ENCODE results near the gene NUTF2.
"Not testable (repeated sequence)": the region's sequence is repeated elsewhere in the genome, so short reads cannot be mapped to it uniquely, and the experiment has no call there.

NUTF2 gene

GRCh38 chr16:67846320-67847063 is at the start of gene NUTF2:
TSS of gene NUTF2 (plus strand) at chr16:67846933. CDS start at chr16:67865131, 18,198 bp downstream.
- peak; percentile 93 for DNase-seq (ENCODE audit: low read depth)

DNA sequence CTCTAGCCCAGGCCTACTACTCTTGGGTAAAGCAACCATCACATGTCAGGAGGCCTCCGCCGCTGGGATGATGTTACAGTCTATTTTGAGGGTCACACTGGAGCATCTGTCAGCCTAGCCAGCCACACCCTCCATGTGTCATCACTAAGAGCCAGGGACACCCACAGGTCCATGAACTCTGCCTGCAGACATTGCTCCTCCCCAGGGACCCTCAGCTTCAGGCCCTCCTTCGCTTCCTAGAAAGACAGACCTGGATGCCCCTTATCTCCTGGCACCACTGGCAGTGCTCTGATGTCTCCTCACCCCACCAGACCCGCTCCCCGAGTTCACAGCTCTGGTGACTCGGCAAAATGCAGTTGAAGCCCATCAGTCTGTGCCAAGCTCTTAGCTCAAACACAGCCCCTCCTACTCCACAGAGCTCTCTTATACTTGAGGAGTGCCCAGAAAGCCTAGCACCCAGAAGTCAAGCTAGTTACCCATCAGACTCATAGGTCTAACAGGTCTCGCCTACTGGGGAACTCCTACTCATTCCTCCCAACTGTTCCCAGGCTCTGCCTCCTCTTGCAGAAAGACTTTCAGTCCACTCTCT is 46.3 kb upstream of the NUTF2 start:
- no peak for DNase-seq (ENCODE audit: low read depth)

DNA sequence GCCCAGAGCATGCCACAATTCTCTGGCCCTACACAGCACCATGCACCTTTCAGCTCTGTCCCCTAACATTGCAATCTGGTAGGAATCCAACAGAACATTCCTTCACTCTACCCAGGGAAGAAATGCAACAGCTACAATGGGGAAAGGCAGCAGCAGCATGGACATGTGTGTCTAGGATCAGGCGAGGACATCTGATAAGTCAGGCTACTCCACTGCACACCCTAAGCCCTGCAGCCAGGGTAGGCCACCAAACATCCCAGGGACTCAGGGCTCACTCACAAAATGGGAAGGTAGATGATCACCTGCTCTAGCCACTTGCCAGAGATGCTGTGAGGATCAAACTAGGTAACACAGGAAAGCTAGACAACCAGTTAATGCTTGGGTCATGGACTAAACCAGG is 45.5 kb upstream of the NUTF2 start:
- DNase-seq (ENCODE audit: low read depth): no peak

GRCh38 chr16:67801883-67802282 is 44.9 kb upstream of the NUTF2 start:
- no peak for DNase-seq (ENCODE audit: low read depth)

GRCh38 chr16:67803894-67804293 is 42.8 kb upstream of the NUTF2 start:
- DNase-seq (ENCODE audit: low read depth): no peak

DNA sequence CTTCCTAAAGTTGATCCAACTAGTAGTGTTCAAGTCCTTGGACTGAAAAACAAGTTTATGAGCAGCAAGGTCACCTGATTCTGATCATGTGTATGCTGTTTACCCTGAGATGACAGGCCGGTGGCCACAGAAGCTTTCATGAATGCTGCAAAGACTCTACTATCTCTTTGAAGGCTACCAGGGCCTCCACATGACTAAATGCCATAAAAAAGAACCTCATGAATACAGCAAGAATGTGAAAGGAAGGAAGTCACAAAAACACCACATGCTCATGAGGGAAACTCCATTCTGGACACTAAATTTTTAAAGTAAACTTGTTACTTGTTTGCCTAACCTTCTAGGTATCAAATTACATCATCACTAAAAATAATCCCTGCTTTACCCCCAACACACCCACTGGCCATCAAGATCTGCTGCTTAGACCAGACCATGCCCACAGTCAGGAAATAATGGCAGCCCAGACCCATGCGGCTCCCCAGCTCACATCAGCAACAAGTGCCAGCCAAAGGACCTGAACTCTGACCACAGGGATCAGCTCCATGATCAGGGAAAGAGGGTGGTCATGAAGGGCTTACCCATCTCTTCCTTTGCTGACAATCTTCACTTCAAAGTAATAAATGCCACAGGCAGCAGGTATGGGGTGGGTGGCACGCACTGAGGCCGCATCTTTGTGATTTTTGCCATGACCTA is 41.7 kb upstream of the NUTF2 start:
- DNase-seq (ENCODE audit: low read depth): no peak

GRCh38 chr16:67805718-67806427 is 40.9 kb upstream of the NUTF2 start:
- DNase-seq (ENCODE audit: low read depth): no peak

DNA sequence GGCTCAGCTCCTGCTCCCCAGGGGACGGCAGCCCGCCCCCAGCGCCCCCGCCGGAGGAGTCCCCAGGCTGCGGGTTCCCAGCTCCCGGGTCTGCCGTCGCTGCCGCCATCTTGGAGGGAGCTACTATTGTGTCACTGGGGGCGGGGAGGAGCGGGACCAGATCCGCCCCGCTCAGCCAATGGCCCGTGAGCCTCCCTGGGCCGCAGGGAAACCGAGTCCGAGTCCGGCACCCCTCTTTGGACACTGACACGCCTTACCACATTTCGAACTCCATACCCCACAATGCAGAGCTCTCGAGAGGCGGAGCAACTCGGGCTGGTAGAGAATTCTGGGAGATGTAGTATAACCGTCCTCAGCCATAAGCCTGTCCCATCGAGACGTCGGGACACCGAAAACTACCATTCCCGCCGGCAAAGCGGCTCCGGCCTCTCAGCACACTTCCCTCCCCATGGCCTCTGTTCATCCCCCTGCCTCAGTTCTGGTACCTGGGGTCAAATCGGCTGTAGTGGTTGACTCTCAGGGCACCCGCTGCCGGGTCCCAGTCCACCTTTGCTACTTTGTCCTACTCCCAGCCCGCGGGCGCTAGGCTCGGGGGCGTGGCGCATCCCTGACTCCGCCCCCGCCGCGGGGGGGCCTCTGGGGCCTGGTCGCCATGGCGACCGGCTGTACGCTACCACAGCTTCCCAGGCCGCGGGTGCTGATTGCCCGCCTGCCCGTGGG is 40.1 kb upstream of the NUTF2 start, which contains the start of the genes RANBP10 and TSNAXIP1:
RANBP10 (minus strand) TSS at position 133 of the 720 bp plus-strand sequence; CDS start at position 109, 24 bp downstream.
TSNAXIP1 (plus strand) TSS at position 462 of the 720 bp plus-strand sequence. CDS start 261 bp downstream, outside the sequence.
- peak; percentile 97 for DNase-seq (ENCODE audit: low read depth)

GRCh38 chr16:67807148-67807682 is 39.5 kb upstream of the NUTF2 start:
- DNase-seq (ENCODE audit: low read depth): no peak

DNA sequence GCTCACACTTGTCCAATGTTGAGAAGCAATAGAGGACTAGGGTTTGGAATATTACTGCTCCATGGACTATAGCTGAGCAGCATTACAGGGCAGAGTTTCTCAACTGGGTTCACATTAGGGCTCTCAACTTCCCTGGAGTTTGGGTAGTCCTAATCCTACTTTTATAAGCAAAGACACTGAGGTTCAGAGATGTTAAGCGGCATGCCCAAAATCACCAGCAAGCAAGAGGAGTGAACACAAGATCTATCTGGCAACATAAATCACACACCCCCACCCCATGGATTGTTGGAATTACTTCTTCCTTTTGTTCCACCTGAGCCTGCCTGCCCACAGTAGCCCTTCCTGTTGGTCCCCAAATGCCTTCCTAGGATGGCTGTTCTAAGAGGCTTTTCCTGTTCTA is 34.8 kb upstream of the NUTF2 start:
- DNase-seq (ENCODE audit: low read depth): no peak

DNA sequence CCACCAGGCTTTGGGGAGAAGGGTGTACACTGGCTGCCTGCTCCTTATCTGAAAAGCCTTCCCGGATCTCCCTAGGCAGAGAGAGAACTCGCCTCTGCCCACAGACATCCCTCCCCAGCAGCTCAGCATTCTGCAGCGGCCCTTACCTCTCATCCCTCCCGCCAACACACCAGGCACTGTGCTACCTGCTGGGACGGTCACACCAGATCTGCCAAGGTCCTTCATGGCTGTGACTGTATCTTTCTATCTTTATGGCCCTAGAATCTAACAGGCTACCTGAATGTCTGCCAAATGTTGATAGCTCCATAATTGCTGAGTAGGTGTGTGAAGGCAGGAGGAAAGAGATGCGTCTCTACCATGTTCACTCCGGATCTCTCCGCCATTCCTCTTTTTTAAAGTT is 32.2 kb upstream of the NUTF2 start:
- DNase-seq (ENCODE audit: low read depth): no peak

DNA sequence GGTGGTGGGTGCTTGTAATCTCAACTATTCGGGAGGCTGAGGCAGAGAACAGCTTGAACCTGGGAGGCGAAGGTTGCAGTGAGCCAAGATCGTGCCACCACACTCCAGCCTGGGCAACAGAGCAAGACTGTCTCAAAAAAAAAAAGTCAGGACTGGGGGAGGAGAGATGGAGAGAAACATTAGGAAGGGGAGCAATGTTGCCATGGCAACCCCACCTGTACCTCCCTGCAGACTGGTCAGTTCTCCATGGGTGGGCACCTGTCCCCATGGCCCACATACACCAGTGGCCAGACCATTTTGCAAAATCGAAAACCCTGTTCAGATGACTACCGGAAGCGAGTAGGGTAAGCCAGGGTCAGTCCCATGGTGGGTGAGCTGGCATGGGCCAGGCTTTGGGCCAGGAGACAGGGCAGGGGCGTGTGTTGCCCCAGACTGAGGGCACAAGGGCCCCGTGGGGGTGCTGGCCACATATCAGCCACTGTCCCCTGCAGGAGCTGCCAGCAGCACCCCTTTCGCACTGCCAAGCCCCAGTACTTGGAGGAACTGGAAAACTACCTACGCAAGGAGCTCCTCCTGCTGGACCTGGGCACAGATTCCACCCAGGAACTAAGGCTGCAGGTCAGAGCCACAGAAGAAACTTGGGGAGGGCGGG is 26.0 kb upstream of the NUTF2 start:
- DNase-seq (ENCODE audit: low read depth): no peak

DNA sequence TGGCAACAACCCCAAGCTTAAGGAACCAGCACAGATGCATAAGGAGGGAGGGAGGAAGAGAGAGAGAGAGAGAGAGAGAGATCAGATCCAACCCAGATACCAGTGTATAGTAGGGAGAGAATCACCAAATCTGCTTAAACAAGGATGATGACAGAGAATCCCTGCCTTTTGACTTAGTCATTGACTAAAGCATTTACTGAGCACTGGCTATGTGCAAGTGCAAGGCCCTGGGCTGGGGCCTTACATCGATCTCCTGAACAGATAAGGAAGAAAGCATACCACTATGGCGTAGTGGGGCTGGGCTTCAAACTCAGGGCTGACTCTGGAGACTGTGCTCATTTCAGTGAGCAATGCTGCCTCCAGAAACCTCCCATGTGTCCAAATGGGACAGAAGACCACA is 24.2 kb upstream of the NUTF2 start:
- DNase-seq (ENCODE audit: low read depth): no peak

DNA sequence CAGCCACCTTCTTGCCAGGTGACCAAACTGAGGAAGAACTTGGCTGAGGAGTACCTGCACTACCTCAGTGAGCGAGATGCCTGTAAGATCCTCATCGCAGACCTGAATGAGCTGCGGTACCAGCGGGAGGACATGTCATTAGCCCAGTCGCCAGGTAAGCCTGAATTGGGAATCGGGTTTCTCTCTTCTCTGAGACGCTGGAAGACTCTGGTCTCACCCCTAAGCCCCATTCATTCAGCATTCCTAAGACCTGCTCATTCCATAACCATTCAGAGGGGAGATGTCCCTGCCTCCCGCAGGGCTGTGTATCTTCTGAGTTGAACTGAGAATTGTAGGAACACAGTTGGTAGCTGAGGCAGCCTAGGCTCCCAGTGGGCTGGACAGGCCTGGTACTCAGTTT is 21.6 kb upstream of the NUTF2 start:
- DNase-seq (ENCODE audit: low read depth): no peak

DNA sequence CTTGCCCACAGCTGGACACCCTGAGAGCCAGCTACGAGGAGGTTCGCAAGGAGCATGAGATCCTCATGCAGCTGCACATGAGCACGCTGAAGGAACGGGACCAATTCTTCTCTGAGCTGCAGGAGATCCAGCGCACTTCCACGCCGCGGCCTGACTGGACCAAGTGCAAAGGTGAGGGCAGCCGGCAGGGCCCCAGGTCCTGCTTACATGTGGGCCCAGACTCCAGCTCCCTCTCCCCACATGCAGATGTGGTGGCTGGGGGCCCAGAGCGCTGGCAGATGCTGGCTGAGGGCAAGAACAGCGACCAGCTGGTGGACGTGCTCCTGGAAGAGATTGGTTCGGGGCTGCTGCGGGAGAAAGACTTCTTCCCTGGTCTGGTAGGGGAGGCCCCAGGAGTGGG is 20.8 kb upstream of the NUTF2 start:
- no peak for DNase-seq (ENCODE audit: low read depth)

GRCh38 chr16:67828651-67829050 is 18.1 kb upstream of the NUTF2 start:
- no peak for DNase-seq (ENCODE audit: low read depth)

DNA sequence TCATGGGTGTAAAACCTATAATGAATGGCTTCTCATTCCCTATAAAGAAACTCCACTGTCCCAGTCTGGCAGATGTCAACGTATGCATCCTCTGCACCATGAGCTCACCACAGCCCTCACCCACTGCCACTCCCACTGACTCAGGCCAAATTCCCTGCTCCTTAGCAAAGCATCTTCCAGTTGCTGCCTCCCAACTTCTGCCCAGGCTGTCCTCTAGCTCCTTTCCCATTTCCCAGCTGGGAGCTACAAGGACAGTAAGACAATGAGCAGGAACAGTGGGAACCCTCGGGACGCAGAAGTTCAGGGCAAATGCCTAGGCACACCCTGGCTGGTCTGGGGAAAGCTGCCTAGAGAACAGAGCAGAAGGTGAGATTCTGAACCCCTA is 13.7 kb upstream of the NUTF2 start:
- DNase-seq (ENCODE audit: low read depth): no peak

- peak; percentile 82 for DNase-seq (ENCODE audit: low read depth)
Measured at GRCh38 chr16:67833415-67834241, 13.1 kb upstream of the NUTF2 start.

- DNase-seq (ENCODE audit: low read depth): no peak
Measured at GRCh38 chr16:67834242-67834614, 12.5 kb upstream of the NUTF2 start.

GRCh38 chr16:67837190-67837589 is 9.5 kb upstream of the NUTF2 start:
- not testable (repeated sequence) for DNase-seq (ENCODE audit: low read depth)

Data from T-helper 22 cell (primary cell).